HCT116 (cell line): Measurements from ENCODE around the gene SPATC1L.

Experiments
- CEBPB ChIP-seq: IDR thresholded peaks from 2 replicates; pipeline ENCODE4 v1.6.1; 2012; ENCODE audit warnings: low read depth
- ELF1 ChIP-seq: IDR thresholded peaks from 2 replicates; pipeline ENCODE4 v1.6.1; 2012; ENCODE audit warnings: low read depth, borderline replicate concordance
- EZH2phosphoT487 ChIP-seq: fragments of 200-600 bp; IDR thresholded peaks from 2 replicates; pipeline ENCODE4 v1.6.1; 2018; ENCODE audit warnings: antibody characterized with exemption, borderline replicate concordance
- POLR2AphosphoS5 ChIP-seq: IDR thresholded peaks from 2 replicates; pipeline ENCODE4 v1.6.1; 2011; ENCODE audit warnings: mild to moderate bottlenecking, low read depth, low read length, moderate library complexity
- SIN3A ChIP-seq: IDR thresholded peaks from 2 replicates; pipeline ENCODE4 v1.6.1; 2012; ENCODE audit warnings: low read depth
- ZNF274 ChIP-seq: fragments of 200-500 bp; sonication (Bioruptor generic); IDR thresholded peaks from 2 replicates; pipeline ENCODE4 v1.6.1; 2014; ENCODE audit warnings: mild to moderate bottlenecking, low read depth, low read length, inconsistent platforms
- TF ChIP-seq, protein P1 (sequence below), 3 experiments: fragments of 200-600 bp in 1 of 3; sonication (generic) in 1 of 3; IDR thresholded peaks in 2 of 3; conservative IDR thresholded peaks in 1 of 3; 2 replicates each; pipeline ENCODE4 v1.5.1; 2012 to 2017; ENCODE audit warnings: low read depth in 2 of 3, low read length in 2 of 3, antibody characterized with exemption in 1 of 3, borderline replicate concordance in 1 of 3, control low read depth in 1 of 3, mild to moderate bottlenecking in 1 of 3, mixed read lengths in 1 of 3, mixed run types in 1 of 3, moderate library complexity in 1 of 3; ENCODE audit not compliant: insufficient read depth in 1 of 3

DNA sequence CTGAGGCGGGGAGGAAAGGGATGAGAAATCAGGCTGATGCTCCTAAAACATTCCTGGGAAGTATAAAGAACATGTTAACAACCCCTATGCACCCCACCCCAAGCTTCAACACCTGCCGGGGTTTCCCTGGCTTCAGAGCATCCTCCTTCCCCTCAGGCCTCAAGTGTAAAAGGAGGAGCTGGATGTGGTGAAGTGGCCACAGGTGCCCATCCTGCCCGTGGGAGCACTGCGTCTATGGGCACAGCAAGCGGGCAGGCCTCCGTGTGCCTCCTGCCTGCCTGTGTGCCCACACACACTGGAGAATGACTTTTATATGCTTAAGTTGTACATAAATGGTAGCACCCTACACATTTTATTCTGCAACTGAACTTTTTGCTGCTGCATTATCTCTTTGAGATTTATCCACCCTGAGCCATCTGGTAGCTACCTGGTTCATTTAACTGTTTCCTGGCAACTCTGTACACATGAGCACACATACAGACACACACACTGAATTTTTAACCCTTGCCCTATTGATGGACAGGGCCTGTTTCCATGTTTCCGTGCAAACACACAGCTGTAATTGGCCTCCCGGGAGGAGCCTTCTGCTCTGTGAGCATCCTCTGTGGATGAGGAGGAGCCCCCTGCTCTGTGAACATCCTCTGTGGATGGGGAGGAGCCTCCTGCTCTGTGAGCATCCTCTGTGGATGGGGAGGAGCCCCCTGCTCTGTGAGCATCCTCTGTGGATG is 15.4 kb downstream of the SPATC1L start:
- TF ChIP-seq, protein P1, sequence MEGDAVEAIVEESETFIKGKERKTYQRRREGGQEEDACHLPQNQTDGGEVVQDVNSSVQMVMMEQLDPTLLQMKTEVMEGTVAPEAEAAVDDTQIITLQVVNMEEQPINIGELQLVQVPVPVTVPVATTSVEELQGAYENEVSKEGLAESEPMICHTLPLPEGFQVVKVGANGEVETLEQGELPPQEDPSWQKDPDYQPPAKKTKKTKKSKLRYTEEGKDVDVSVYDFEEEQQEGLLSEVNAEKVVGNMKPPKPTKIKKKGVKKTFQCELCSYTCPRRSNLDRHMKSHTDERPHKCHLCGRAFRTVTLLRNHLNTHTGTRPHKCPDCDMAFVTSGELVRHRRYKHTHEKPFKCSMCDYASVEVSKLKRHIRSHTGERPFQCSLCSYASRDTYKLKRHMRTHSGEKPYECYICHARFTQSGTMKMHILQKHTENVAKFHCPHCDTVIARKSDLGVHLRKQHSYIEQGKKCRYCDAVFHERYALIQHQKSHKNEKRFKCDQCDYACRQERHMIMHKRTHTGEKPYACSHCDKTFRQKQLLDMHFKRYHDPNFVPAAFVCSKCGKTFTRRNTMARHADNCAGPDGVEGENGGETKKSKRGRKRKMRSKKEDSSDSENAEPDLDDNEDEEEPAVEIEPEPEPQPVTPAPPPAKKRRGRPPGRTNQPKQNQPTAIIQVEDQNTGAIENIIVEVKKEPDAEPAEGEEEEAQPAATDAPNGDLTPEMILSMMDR (IDR thresholded peaks at IDR 0.05 in 2 of 3, conservative IDR thresholded peaks at IDR 0.05 in 1 of 3; ENCODE audit: borderline replicate concordance in 1 of 3, insufficient read depth in 1 of 3, low read depth in 2 of 3, low read length in 2 of 3) = no peak
- TF ChIP-seq EZH2phosphoT487 (no peak), ELF1 (no peak), ZNF274 (no peak), CEBPB (no peak), POLR2AphosphoS5 (no peak), SIN3A (no peak)
